Stimulated activated CD4-positive, alpha-beta T cell treated with anti-CD3 and anti-CD28 coated beads, Interleukin-12 subunit alpha, Interleukin-12 subunit beta, amount 100 ng/mL, for 48 hours (primary cell): ENCODE results near the gene MYL11.
A peak's percentile ranks its signal among the peaks of the same experiment; 100 is the strongest.
"Not testable (repeated sequence)": the region's sequence is repeated elsewhere in the genome, so short reads cannot be mapped to it uniquely, and the experiment has no call there.

Experiments used
- DNase-seq, 3 donors: peaks; one replicate each; pipeline ENCODE4 v3.0.0-alpha.2; 2020; ENCODE audit warnings: low read depth in 2 of 3, low spot score in 1 of 3

MYL11 gene

DNA sequence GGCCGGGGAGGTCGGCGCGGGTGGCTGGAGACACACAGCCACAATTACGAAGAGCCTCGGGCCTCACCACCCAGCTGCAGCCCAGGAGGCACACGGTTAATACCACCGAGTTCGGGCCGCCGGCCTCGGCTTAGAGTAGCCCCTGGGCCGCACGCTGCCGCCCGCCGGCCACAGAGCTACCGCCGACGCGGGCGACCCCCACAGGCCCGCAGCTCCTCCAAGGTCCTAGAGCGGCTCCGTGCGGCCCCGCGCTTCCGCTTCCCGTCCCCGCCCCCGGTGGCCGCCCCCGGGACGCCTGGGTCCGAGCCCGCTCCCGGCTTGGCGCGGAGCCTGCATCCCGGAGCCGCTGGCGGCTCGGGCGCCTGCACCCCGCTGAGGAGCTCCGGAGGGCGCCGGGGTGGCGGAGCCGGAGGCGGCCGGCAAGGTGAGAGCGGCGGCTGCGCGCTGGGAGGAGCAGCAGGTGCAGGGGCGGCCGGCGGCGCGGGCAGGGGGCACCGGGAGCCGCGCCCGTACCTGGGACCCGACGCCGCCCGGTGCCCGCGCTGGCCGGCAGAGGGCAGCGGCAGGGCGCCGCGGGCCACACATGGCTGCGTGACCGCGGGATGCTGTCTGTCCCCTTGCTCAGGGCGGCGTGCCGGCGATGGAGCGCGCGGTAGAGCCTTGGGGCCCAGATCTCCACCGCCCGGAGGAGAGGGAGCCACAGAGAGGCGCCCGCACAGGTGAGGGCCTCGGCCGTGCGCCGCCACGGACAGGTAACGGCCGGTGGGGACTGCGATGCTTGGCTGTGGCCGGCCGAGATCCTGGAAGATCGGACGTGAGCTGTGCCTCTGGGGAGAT is 20.8 kb downstream of the MYL11 start, which contains the start of gene ZNF48:
TSS of gene ZNF48 (plus strand) at position 266 of the 837 bp plus-strand sequence. CDS start at position 641, 375 bp downstream.
- peak in 1 of 3 donors; percentile 46 for DNase-seq

GRCh38 chr16:30395992-30396585 is 21.5 kb downstream of the MYL11 start:
- no peak for DNase-seq

DNA sequence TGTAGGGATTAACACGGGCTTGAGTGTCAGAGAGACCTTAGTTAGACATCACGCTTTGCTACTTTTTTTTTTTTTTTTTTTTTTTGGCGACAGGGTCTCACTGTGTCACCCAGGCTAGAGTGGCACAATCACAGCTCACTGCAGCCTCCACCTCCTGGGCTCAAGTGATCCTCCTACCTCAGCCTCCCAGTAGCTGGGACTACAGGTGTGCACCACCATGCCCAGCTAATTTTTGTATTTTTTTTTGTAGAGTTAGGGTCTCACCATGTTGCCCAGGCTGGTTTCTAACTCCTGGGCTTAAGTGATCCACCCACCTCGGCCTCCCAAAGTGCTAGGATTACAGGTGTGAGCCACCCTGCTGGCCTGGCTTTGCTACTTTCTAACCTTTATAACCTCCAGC is 22.0 kb downstream of the MYL11 start:
- not testable (repeated sequence) for DNase-seq

DNA sequence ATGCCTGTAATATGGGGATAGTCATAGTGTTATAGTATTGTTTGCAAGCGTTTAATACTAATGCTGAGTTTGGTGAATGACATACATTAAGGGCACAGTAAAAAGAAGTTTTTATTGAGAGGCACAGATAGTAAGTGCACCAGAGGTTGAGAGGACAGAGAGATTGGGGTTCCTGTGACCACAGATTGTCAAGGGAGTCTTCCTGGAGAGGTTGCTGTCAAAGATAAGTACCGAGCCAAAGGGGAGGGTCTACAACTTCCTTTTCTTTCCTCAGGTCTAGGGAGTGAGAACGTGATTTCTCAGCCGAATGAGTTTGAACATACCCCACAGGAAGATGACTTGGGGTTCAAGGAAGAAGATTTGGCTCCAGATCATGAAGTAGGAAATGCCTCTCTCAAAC is 22.5 kb downstream of the MYL11 start:
- no peak for DNase-seq

- no peak for DNase-seq
Measured at GRCh38 chr16:30397776-30398660, 23.4 kb downstream of the MYL11 start.

GRCh38 chr16:30398661-30399434 is 24.2 kb downstream of the MYL11 start:
- no peak for DNase-seq

GRCh38 chr16:30399435-30400186 is 25.0 kb downstream of the MYL11 start:
- DNase-seq: no peak

- no peak for DNase-seq
Measured at GRCh38 chr16:30401768-30402425, 27.3 kb downstream of the MYL11 start.

DNA sequence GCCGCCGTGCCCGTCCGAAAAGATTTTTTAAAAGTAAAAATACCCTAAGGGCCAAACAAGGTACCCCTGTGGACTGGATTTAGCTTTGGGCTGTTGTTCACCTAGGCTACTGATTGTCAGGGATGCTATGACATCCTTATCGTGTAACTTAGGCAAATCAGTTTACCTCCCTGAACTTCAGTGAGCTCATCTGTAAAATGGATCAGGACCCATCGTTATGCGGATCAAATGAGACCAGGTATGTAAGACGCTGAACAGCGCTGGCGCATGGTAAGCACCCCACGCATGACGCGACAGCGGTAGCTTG is 32.1 kb downstream of the MYL11 start:
- no peak for DNase-seq

GRCh38 chr16:30407102-30407803 is 32.7 kb downstream of the MYL11 start, which contains the start of gene ZNF771:
Gene ZNF771 (plus strand): TSS chr16:30407606. CDS start chr16:30408054, 448 bp downstream.
- DNase-seq: peak; percentile 82 to 95 (median 91)

DNA sequence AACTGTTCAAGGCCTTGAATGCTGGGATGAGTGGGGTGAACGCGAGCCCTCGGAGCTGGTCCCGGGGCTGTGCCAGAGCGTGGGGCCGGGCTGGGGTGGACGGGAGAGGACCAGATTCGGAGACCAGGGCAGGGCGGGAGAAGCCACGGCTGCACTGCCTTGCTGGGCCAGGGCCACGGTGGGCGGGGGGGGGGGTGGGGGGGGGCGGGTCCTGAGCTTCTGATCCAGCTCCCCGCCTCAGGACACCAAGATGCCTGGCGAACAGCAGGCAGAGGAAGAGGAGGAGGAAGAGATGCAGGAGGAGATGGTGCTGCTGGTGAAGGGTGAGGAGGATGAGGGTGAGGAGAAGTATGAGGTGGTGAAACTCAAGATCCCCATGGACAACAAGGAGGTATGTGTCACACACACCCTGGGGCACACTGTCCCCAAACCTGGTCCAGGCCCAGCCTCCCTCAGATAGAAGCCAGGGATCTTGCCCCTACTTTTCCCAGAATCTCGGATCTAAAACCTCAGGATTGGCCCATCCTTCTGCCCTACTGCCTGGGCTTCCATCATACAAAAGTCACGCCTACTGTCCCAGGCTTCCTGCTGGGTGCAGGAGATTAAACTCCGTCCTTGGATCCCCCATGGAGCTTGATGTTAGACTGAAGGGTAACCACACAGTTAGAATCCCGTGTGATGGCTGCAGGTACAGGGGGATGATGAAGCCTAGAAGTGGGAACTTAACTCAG is 33.4 kb downstream of the MYL11 start:
- DNase-seq: no peak

DNA sequence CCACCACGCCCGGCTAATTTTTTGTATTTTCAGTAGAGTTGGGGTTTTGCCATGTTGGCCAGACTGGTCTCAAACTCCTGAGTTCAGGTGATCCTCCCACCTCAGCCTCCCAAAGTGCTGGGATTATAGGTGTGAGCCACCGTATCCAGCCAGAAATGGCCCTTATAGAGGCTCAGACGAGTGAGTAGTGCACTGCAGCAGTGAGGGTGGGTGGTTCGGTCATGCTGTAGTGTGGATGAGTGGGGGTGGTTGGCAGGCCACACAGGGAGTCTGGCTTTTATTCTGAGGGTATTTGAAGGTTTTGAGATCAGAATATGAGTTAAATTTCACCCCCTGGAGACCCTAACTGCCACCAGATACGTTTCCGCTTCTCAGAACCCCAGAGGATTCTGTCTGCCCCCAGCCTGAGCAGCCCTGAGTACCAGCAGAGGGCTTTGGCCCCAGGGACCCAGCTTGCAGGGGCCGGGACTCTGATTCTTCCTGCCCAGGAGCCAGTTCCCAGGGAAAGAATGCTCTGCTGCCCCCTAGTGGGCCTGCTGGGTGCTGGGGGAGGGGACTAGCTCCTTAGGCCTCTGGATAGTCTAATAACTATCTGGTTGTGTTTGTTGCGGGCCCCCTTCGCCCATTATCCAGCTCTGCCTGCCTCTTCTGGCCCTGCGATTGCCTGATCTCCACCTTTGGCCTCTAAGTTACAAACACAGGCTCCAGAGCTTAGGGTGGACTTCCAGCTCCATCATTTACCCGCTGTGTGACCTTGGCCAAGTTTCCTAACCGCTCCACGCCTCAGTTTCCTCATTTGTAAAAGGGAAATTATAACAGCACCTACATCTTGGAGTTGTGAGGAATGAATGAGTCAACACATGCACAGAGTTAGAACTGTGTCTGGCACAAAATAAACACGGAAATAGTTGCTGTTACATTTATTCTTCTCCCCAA is 34.8 kb downstream of the MYL11 start:
- peak; percentile 82 to 95 (median 91) for DNase-seq

DNA sequence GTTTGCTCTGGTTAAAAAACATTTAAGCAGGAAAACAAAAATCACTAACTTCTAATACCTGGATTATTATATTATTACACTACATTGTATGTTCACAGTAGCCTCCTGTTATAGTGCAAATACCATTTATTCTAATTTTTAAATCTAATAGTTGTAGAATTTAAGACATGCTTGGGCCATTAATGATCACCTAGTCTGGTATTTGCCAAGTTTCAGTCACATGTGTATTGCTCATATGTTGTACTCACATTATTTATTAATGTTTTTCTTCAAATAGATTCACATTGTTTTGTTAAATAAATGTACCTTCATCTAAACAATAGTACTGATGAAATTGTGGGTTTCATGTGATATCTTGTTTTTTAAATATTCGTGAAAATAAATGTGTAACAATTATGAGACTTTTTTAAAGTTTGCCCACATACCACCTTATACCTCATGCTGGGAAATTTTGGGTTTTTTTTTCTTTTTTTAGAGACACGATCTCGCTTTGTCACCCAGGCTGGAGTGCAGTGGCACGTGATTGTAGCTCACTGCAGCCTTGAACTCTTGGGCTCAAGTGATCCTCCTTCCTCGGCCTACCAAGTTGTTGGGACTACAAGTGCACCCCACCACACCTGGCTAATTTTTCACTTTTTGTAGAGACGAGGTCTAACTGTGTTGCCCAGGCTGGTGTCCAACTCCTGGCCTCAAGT is 38.7 kb downstream of the MYL11 start:
- DNase-seq: no peak

- no peak for DNase-seq
Measured at GRCh38 chr16:30414159-30414558, 39.6 kb downstream of the MYL11 start.

GRCh38 chr16:30416047-30416603 is 41.5 kb downstream of the MYL11 start:
- DNase-seq: no peak
